DND-41 (cell line): ENCODE measurements around the gene CALM1.

Experiments
- ATAC-seq: fragments of 200-7000 bp; cut with Tn5 transposase; 3 replicates; pipeline ENCODE4 v1.9.1; 2021; ENCODE audit warnings: low read depth; ENCODE audit not compliant: insufficient read depth
- DNase-seq: peaks from one replicate; pipeline ENCODE4 v3.0.0-alpha.2; 2020
- H2AFZ ChIP-seq: 2 replicates; pipeline ENCODE4 v1.6.0; 2012; ENCODE audit warnings: low read depth, low read length
- H3K27ac ChIP-seq: 2 replicates; pipeline ENCODE4 v1.5.1; 2012; ENCODE audit warnings: low read length, inconsistent platforms
- H3K27me3 ChIP-seq: fragments of 200-600 bp; sonication (generic); 2 replicates; pipeline ENCODE4 v1.6.0; 2012; ENCODE audit warnings: low read length, mild to moderate bottlenecking, inconsistent platforms; ENCODE audit not compliant: insufficient read depth, poor library complexity
- H3K36me3 ChIP-seq: 2 replicates; pipeline ENCODE4 v1.5.1; 2012; ENCODE audit warnings: low read length, inconsistent platforms; ENCODE audit not compliant: insufficient read depth
- H3K4me1 ChIP-seq: 2 replicates; pipeline ENCODE4 v1.5.1; 2012; ENCODE audit warnings: mild to moderate bottlenecking, low read length; ENCODE audit not compliant: insufficient read depth
- H3K4me2 ChIP-seq: 2 replicates; pipeline ENCODE4 v1.6.0; 2012; ENCODE audit warnings: mild to moderate bottlenecking, moderate library complexity, low read length, inconsistent platforms; ENCODE audit not compliant: insufficient read depth
- H3K4me3 ChIP-seq, 2 experiments: fragments of 200-600 bp in 1 of 2; shearing (Covaris generic) in 1 of 2; 2 replicates each; pipeline ENCODE4 v1.5.1; 2012 to 2016; ENCODE audit warnings: inconsistent platforms in 2 of 2, low read length in 2 of 2, mild to moderate bottlenecking in 2 of 2, low read depth in 1 of 2, moderate library complexity in 1 of 2
- H3K79me2 ChIP-seq: 2 replicates; pipeline ENCODE4 v1.6.0; 2012; ENCODE audit warnings: low read length, inconsistent platforms; ENCODE audit not compliant: insufficient read depth
- H3K9ac ChIP-seq: 2 replicates; pipeline ENCODE4 v1.6.0; 2012; ENCODE audit warnings: low read depth, mild to moderate bottlenecking, inconsistent platforms, low read length, moderate library complexity
- H3K9me3 ChIP-seq: 2 replicates; pipeline ENCODE4 v1.5.1; 2012; ENCODE audit warnings: low read length, moderate library complexity, mild to moderate bottlenecking, inconsistent platforms; ENCODE audit not compliant: insufficient read depth, severe bottlenecking
- H4K20me1 ChIP-seq: 2 replicates; pipeline ENCODE4 v1.6.0; 2012; ENCODE audit warnings: low read length; ENCODE audit not compliant: insufficient read depth
- CTCF ChIP-seq: IDR thresholded peaks from 2 replicates; pipeline ENCODE4 v1.5.1; 2012; ENCODE audit warnings: borderline replicate concordance, low read length, moderate library complexity, mild to moderate bottlenecking; ENCODE audit not compliant: poor library complexity, severe bottlenecking; ENCODE audit errors: extremely low read depth
- EZH2 ChIP-seq: IDR thresholded peaks from 3 replicates; pipeline ENCODE4 v1.6.1; 2012; ENCODE audit warnings: borderline replicate concordance, low read depth, mild to moderate bottlenecking, moderate library complexity, low read length, inconsistent platforms; ENCODE audit not compliant: severe bottlenecking

Gene CALM1

GRCh38 chr14:90444077-90444696 is 47.4 kb downstream of the CALM1 start:
- Histone ChIP-seq H3K4me2 (no peak overlapping the region), H3K79me2 (no peaks in the 10 kb centered on the region), H3K9me3 (peaks cover 5% of the 10 kb centered on the region), H4K20me1 (no peaks in the 10 kb centered on the region), H3K27me3 (peaks cover 4% of the 10 kb centered on the region), H3K4me1 (no peaks in the 10 kb centered on the region), H3K4me3 (no peak overlapping the region), H3K27ac (no peak overlapping the region), H2AFZ (no peak overlapping the region), H3K9ac (no peak overlapping the region), H3K36me3 (no peaks in the 10 kb centered on the region)
- TF ChIP-seq CTCF (no peak), EZH2 (no peak)
- ATAC-seq (no peak), DNase-seq (no peak)

- Histone ChIP-seq H3K36me3 (no peaks in the 10 kb centered on the region), H3K9ac (no peak overlapping the region), H3K9me3 (peaks cover 5% of the 10 kb centered on the region), H3K4me3 (no peak overlapping the region), H2AFZ (no peak overlapping the region), H3K4me1 (no peaks in the 10 kb centered on the region), H3K4me2 (no peak overlapping the region), H4K20me1 (no peaks in the 10 kb centered on the region), H3K79me2 (no peaks in the 10 kb centered on the region), H3K27me3 (peaks cover 4% of the 10 kb centered on the region), H3K27ac (no peak overlapping the region)
- TF ChIP-seq EZH2 (no peak), CTCF (no peak)
- ATAC-seq, result no peak
- no peak for DNase-seq
Observed at GRCh38 chr14:90445011-90445410, 48.2 kb downstream of the CALM1 start.

- no peaks in the 10 kb centered on the region for H3K36me3 ChIP-seq
- no peak overlapping the region for H2AFZ ChIP-seq
- DNase-seq, result no peak
- H3K9ac ChIP-seq, result no peak overlapping the region
- H4K20me1 ChIP-seq, result no peaks in the 10 kb centered on the region
- no peak overlapping the region for H3K4me3 ChIP-seq
- no peaks in the 10 kb centered on the region for H3K4me1 ChIP-seq
- TF ChIP-seq CTCF, result no peak
- TF ChIP-seq EZH2, result no peak
- ATAC-seq, result no peak
- H3K4me2 ChIP-seq, result no peak overlapping the region
- peaks cover 4% of the 10 kb centered on the region for H3K27me3 ChIP-seq
- no peak overlapping the region for H3K27ac ChIP-seq
- no peaks in the 10 kb centered on the region for H3K79me2 ChIP-seq
- H3K9me3 ChIP-seq, result peaks cover 5% of the 10 kb centered on the region
Observed at GRCh38 chr14:90446405-90446804, 49.6 kb downstream of the CALM1 start.
